Activated CD8-positive, alpha-beta memory T cell treated with anti-CD3 and anti-CD28 coated beads for 48 hours (primary cell): ENCODE measurements around the gene DFFB.

ENCODE experiments used
- DNase-seq, 3 experiments: peaks; one replicate each; pipeline ENCODE4 v3.0.0-alpha.2; 2020; ENCODE audit warnings: low read depth in 2 of 3, low spot score in 2 of 3

Gene DFFB

GRCh38 chr1:3894626-3895278, 37.5 kb downstream of the DFFB start:
- no peak for DNase-seq

DNA sequence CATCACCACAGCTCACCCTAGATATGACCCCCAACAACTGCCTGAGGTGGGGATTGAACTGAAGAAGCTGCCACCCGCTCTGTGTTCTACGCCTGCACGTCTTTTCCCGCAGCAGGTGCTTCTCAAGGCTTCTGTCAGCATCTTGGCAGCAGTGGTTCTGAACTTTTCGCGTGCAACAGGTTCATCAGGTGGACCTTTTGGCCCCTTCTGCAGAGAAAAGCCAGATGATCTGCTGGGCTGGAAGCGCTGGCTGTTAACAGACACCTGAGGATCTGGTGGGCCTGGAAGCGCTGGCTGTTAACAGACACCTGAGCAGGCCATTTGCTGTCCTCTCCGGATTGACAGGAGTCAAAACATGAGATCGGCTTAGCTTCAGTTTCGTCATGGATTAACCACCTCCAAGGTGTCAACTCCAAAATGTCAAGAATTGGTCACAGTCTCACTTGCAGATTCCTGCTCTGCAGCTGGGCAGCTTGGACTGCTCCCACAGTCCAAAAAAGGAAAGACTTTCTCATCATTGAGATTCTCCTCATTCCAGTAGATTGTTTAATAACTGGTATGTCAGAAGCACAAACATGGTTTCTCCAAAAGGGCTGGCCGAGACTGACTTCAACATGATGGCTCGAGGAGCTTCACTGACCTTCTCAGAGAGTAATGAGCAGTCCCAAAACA, 38.1 kb downstream of the DFFB start:
- DNase-seq: no peak

DNA sequence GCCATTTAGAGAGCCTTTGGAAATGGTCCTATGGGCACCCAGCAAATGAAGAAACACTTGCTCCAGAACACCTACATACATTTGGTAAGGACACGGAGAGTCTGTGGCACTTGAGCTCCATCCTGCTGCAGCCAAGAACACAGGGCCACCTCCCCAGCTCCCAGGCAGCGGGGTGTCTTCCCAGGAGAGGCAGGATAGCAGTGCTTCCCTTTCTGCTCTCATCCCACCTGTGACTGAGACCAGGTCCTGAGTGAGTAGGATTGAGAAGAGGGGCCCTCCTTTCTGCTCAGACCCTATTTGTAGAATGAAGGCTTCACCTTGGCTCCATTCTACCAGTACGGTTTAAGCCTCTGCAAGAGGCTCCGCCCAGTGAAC, 38.7 kb downstream of the DFFB start:
- no peak for DNase-seq

GRCh38 chr1:3896396-3897000, 39.2 kb downstream of the DFFB start:
- no peak for DNase-seq

DNA sequence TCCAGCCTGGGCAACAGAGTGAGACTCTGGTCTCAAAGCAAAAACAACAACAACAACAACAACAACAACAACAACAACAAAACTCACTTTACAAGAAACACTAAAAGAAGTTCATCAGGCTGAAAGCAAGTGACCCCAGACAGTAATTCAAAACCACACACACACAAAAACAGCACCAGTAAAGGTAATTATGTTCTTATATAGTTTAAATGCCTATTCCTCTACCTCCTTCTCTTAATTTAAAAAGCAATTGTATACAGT, 41.1 kb downstream of the DFFB start:
- DNase-seq: no peak

GRCh38 chr1:3898994-3899753, 41.9 kb downstream of the DFFB start:
- DNase-seq: no peak

DNA sequence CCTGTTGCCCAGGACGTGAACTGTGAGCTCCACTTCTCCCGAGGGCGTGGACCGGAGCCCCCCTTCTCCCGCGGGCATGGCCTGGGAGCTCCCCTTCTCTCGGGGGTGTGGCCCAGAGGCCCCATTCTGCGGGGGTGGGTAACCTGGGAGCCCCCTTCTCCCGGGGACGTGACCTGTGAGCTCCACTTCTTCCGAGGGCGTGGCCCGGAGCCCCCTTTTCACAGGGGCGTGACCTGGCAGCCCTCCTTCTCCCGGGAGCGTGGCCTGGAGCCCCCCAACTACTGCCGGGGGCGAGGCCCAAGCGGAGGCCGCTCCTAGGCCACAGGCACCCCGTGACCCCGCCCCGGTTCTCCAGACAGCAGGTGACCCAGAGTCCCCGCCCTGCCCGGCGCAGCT, 42.5 kb downstream of the DFFB start:
- DNase-seq: peak in 1 of 3 experiments; percentile 32

DNA sequence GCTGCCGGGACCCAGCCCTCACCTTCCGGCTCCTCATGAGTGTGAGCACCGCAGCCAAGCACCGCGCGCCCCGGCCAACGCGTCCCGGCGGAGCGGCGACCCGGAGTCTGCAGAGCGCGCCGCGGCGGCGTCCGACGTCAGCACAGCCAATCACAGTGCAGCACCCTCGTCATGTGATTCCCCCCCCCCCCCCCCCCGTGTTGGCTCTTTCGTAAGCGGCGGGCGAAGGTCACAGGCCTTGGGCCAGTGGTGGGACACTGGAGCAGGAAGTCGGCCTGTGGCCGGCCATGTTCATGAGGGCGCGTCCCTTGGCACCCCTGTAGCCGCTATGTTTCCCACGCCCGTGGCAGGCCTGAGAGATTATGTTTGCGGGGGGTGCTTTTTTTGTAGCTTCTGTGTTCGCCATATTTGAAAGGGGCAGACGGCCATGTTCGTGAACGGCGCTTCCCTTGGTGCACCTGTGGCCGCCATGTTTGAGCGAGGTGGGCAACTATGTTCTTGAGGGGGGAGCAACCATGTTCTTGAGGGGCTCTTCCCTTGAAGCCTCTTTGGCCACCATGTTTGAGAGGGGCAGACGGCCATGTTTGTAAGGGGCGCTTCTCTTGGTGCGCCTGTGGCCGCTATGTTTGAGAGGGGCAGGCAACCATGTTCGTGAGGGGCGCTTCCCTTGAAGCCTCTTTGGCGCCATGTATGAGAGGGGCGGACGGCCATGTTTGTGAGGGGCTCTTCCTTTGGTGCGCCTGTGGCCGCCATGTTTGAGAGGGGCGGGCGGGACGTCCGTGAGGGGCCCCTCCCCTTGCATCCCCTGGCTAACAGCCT, 43.1 kb downstream of the DFFB start, which contains the start of gene C1orf174:
Gene C1orf174 (minus strand): TSS at position 123 of the 819 bp plus-strand sequence. CDS start 86 bp downstream, at position 37.
- DNase-seq: peak; percentile 60 to 78 (median 68)

DNA sequence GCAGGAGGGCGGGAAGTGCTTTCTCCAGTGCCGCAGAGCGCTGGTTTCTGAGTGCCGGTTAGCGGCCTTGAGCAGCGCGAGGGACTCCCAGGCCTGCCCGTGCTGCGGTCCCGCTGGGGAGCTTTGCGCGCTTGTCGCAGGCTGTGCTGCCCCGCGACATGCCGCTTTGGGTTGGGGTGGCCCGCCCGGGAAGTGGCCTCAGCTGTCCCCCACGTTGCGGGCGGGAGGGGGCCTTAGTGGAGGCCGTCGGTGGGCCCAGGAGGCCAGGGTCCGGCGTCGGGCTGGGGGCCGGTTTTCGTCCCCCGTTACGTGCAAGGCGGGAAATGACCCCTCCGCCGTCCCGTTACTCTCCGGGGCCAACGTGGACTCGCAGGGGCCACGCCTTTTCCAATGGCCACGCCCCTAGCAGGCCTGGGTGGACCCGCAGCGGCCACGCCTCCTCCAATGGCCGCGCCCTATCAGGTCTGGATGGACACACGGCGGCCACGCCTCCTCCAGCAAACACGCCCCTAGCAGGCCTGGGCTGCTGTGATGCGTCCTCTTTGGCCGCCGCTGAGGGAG, 43.8 kb downstream of the DFFB start:
- peak; percentile 71 to 87 (median 78) for DNase-seq

DNA sequence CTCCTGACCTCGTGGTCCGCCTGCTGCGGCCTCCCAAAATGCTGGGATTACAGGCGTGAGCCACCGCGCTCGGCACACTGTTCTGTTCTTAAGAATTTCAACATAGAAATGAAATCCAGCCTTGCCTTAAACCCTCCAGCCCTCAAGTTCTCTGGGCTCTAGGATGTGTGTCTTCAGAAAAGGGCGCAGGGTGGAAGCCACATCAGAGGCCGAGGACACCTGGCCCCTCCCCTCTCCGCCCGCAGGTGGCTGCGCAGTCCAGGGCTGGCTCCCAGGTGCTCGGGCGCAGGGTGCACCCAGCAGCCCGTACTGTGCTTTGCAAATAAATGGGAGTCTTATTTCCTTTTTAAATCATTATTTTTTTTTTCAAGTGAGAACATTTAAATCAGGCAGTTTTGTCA, 44.8 kb downstream of the DFFB start:
- DNase-seq: no peak

DNA sequence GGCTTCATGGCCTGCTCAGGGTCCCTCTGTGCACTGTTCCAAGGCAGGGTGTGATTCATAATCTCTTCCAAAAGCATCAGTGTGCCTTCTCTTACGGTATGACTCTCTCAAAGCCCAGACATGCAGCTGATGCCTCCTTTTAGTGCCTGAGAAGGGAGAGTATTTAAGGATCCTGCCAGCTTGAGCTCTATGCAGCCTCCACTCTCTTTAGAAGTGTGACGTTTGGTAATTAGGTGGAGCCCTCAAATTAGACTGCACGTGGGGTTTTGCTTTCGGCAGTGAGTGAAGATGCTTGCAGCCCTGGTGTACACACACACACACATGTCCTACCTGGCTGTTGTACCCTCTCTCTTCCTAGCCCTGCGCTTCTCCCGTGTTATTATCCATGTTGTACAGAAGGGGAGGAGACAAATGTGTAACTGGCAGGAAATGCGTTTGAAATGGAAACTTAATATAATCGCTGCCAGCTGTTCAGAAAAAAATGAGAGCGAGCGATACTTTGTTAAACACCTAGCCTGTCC, 45.4 kb downstream of the DFFB start:
- DNase-seq: no peak

- DNase-seq: no peak
These were observed 46.1 kb downstream of the DFFB start for GRCh38 chr1:3903141-3904005.

DNA sequence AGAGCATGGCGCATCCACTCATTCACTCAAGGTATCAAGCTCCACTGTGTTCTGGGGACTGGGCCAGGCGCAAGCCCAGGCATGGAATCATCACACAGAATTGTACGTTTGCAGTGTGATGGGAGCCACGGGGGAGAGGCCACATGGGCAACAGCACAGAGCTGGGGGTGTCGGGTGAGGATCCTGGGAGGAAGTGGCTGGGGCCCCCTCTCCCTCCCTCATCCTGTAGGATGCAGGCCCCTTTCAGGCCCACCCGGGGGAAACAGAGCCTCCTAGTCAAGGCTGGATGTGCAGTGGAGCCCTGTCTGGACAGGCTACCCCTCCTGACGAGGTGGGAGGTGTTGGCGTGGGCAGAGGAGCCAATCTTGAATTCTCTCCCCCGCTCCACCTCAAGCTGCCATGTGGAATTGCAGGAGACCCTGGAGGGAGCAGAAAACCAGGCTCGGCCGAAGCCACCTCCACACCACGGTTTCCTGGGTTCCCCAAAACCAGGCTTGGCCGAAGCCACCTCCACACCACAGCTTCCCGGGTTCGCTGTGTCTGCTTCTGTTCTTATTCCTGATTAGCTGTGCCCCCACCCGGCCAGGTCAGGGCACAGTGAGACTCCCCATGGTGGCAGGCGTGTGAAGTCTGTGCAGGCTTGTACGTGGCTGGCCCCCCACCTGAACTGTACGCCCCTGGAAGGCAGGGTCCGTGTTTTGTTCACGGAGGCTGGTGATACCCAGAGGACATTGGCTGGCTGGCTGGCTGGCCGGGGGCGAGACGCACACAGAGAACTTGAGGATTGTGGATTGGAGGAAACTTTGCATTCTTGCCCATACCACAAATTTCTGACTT, 46.9 kb downstream of the DFFB start:
- no peak for DNase-seq

GRCh38 chr1:3904843-3905185, 47.5 kb downstream of the DFFB start:
- DNase-seq: no peak

GRCh38 chr1:3905266-3905952, 48.1 kb downstream of the DFFB start:
- DNase-seq: no peak

DNA sequence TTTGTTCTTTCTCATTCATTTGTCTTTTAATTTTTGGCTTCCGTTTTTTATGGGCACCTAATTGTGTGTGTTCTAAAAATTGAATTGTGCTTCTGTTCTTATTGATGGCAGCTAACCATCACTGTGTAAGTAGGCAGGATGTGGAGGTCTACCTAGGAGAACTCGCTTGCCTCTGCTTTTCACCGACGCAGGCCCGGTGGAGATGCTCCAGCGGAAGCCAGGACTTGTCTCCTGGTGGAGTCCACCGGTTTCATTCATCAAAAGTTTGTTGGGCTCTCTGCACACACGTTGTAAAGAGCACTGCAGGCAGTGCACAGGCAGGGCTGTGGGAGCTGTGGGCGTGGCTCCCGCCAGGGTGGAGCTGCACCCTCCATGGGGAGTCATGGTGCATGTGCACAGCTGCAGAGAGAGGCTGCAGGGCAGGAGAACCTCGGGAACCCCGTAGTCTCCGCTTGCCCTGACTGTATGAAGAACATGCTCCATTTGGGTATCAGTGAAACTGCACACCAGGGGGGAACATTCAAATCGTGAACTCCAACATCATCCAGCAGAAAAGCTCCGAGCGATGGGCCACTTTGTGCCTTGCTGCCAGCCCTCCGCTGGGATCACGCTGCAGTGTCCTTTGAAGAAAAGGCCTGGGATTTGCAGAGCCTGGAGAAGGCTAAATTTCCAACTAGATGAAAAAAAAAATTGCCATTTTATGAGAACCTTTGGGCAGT, 48.8 kb downstream of the DFFB start:
- DNase-seq: no peak

- no peak for DNase-seq
These were observed 49.4 kb downstream of the DFFB start for GRCh38 chr1:3906672-3907020.

DNA sequence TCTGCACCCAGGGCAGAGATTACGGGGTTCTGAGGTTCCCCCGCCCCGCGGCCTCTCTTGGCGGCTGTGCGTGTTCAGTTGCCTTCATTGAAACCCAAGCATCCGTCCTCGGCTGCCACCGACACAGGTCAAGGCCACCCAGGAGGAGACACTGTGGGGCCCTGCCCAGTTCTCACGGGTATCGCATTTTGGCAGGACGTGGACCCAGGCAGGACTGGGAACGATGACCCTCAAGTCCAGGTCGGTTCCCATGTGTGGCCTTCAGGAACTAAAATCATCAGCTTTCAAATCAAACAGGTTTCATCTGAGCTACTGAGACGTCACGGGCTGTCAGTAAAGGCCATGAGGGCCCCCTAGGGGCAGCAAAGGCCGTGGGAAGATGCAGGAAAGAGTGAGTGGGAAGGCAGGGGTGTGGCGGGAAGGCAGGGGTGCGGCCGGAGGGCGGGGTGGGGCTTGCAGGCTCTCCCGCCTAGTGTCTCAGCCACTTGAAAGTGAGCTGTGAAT, 49.8 kb downstream of the DFFB start:
- DNase-seq: no peak
